Endothelial cell (in vitro differentiated cells): ENCODE results near the gene ARMC3. TPM values are rescaled to one million over a fixed set of nuclear protein-coding genes. Genes with fewer than 3 reads are reported as not detected.

Experiments used
- DNase-seq: peaks from one replicate; pipeline ENCODE4 v3.0.0; 2021; ENCODE audit warnings: low spot score
- H3K27ac Mint-ChIP-seq: one replicate; pipeline ENCODE4 v1.8.0; 2021; ENCODE audit warnings: mixed read lengths, inconsistent platforms; ENCODE audit not compliant: unreplicated experiment
- H3K27me3 Mint-ChIP-seq: one replicate; pipeline ENCODE4 v1.8.0; 2021; ENCODE audit warnings: mild to moderate bottlenecking, moderate library complexity, mixed read lengths, inconsistent platforms; ENCODE audit not compliant: unreplicated experiment
- H3K36me3 Mint-ChIP-seq: one replicate; pipeline ENCODE4 v1.8.0; 2021; ENCODE audit warnings: mild to moderate bottlenecking, low read depth, mixed read lengths, inconsistent platforms; ENCODE audit not compliant: unreplicated experiment
- H3K4me1 Mint-ChIP-seq: one replicate; pipeline ENCODE4 v1.8.0; 2021; ENCODE audit warnings: mild to moderate bottlenecking, mixed read lengths, inconsistent platforms; ENCODE audit not compliant: unreplicated experiment
- H3K4me3 Mint-ChIP-seq: one replicate; pipeline ENCODE4 v1.8.0; 2021; ENCODE audit warnings: mild to moderate bottlenecking, mixed read lengths, inconsistent platforms; ENCODE audit not compliant: unreplicated experiment
- H3K9me3 Mint-ChIP-seq: one replicate; pipeline ENCODE4 v1.8.0; 2021; ENCODE audit warnings: mixed read lengths, inconsistent platforms; ENCODE audit not compliant: unreplicated experiment
- CTCF ChIP-seq: fragments of 200-600 bp; sonication (generic); IDR thresholded peaks from one replicate; pipeline ENCODE4 v1.5.0; 2021; ENCODE audit warnings: antibody characterized with exemption; ENCODE audit not compliant: unreplicated experiment
- total RNA-seq: library from RNA; stranded (reverse); fragmentation: NEBNext Ultra II Directional; extraction: Animal tissue kit (Norgen Biotek cat#: 25700); gene quantifications from one replicate; pipeline ENCODE4 v1.2.1, GENCODE V29; 2021; ENCODE audit not compliant: unreplicated experiment

Gene ARMC3
- total RNA-seq, 1 donor from 2014 or later, result 2.1 TPM

DNA sequence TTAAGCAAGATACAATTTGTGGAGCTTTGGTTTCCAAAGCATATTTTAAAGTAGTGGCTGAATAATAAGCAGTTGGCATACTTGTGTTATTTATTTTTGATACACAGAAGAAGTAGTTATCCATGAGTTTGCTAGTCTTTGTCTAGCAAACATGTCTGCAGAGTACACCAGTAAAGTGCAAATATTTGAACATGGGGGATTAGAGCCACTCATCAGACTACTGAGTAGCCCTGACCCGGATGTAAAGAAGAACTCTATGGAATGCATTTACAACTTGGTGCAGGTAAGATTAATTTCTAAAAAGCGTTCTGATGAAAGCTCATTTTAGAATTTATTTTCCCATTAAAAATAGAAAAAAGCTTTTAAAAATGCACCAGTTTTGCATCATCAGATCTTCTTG is 31.4 kb downstream of the ARMC3 start:
- Mint-ChIP-seq H3K27ac (no peak overlapping the region), H3K27me3 (peaks cover 1% of the 10 kb centered on the region), H3K4me1 (no peaks in the 10 kb centered on the region), H3K9me3 (no peaks in the 10 kb centered on the region), H3K4me3 (no peak overlapping the region), H3K36me3 (peaks cover 9% of the 10 kb centered on the region)
- no peak for DNase-seq
- no peak for TF ChIP-seq CTCF

DNA sequence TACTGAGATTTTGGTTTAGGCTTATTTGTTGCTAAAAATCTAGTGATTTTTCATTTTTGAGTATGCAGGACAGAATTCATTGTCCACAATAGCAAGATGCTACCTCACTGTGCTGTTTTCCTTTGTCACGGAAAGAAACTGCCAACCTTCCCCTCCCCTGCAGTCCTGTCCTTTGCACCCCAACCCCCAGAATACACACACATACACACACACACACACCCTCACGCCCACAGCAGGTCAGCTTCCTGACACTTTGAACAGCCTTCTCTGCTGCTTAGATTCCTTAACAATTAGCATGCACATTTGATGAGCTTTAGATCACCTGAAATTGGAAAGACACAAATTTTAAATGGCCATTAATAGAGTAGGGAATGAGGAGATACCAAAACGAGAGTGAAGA is 32.1 kb downstream of the ARMC3 start:
- Mint-ChIP-seq H3K4me1 (no peaks in the 10 kb centered on the region), H3K27me3 (peaks cover 1% of the 10 kb centered on the region), H3K36me3 (peaks cover 9% of the 10 kb centered on the region), H3K27ac (no peak overlapping the region), H3K4me3 (no peak overlapping the region), H3K9me3 (no peaks in the 10 kb centered on the region)
- TF ChIP-seq CTCF, result no peak
- no peak for DNase-seq

DNA sequence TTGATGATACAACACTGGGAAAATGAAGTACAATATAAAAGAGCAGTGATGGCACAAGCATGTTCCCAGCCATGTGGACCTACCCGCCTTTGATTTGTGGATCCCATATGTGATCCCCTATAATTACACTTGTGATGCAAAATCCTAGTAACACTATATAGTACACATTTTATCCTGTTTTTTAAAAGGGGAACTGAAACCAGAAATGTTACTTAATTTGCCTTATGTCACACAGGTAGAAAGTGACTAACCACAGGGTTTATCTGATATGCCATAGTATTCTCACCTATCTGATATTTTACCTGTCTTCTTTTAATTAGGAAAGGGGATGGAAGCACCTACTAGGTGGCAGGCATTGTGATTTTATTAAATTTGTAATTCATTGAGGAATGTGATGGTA is 35.0 kb downstream of the ARMC3 start:
- no peak for TF ChIP-seq CTCF
- Mint-ChIP-seq H3K36me3 (peaks cover 4% of the 10 kb centered on the region), H3K4me3 (no peak overlapping the region), H3K27ac (no peak overlapping the region), H3K4me1 (no peaks in the 10 kb centered on the region), H3K27me3 (peaks cover 1% of the 10 kb centered on the region), H3K9me3 (no peaks in the 10 kb centered on the region)
- no peak for DNase-seq

- TF ChIP-seq CTCF, result no peak
- no peak overlapping the region for H3K27ac Mint-ChIP-seq
- no peaks in the 10 kb centered on the region for H3K27me3 Mint-ChIP-seq
- H3K9me3 Mint-ChIP-seq, result no peaks in the 10 kb centered on the region
- no peak for DNase-seq
- H3K4me1 Mint-ChIP-seq, result no peaks in the 10 kb centered on the region
- H3K4me3 Mint-ChIP-seq, result no peak overlapping the region
- no peaks in the 10 kb centered on the region for H3K36me3 Mint-ChIP-seq
Measured at GRCh38 chr10:22969704-22970103, 41.9 kb downstream of the ARMC3 start.

DNA sequence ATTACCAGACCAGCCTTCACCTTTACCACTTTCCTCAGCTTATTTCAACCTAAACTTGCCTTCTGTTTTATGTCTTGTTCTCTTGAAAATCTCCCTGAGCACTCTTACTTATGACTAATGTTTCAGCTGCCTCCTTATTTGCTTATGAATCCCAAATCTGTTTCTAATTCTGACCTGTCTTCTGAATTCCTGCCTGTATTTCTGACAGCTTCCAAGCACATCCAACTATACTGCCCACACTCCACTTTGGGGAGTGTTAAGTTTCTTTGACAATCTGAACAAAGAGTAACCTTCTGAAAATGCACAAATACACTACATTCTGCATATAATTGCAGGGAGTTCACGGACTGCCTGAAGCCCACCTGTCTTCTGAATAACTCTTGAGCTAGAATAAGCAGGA is 48.7 kb downstream of the ARMC3 start:
- no peaks in the 10 kb centered on the region for H3K9me3 Mint-ChIP-seq
- no peak overlapping the region for H3K4me3 Mint-ChIP-seq
- H3K36me3 Mint-ChIP-seq, result no peaks in the 10 kb centered on the region
- H3K27ac Mint-ChIP-seq, result no peak overlapping the region
- no peaks in the 10 kb centered on the region for H3K27me3 Mint-ChIP-seq
- H3K4me1 Mint-ChIP-seq, result no peaks in the 10 kb centered on the region
- TF ChIP-seq CTCF, result no peak
- DNase-seq, result no peak
